IMR-90 (cell line): ENCODE measurements around the gene ARMH4. TPM values are rescaled to one million over a fixed set of nuclear protein-coding genes. Genes with fewer than 3 reads are reported as not detected.

ENCODE experiments used
- ATAC-seq: fragments of 200-7000 bp; cut with Tn5 transposase; 2 replicates; pipeline ENCODE4 v1.9.1; 2020; ENCODE audit warnings: low read depth, mild to moderate bottlenecking, moderate library complexity
- BruUV-seq: library from RNA; stranded (reverse); fragments of 400-500 nt; replicated peaks from 2 replicates; lab custom pipeline; 2021; lab: Mats Ljungman, UMichigan
- CTCF ChIA-PET: fragments of 300-600 bp; formaldehyde crosslinking; extraction: SDS; loops from one replicate; lab custom pipeline; 2021; ENCODE audit warnings: antibody characterized with exemption; lab: Yijun Ruan, JAX
- POLR2A ChIA-PET: fragments of 300-600 bp; sonication (Branson Sonifier 250); formaldehyde crosslinking; loops from one replicate; lab custom pipeline; 2022; ENCODE audit warnings: antibody characterized with exemption; ENCODE audit not compliant: unreplicated experiment; lab: Charles Lee
- DNase-seq: peaks from one replicate; pipeline ENCODE4 v3.0.0; 2013
- H2AFZ ChIP-seq: replicated peaks from 2 replicates; pipeline ENCODE3; 2013; ENCODE audit warnings: low read length, mild to moderate bottlenecking; ENCODE audit not compliant: poor library complexity
- H2AK5ac ChIP-seq: 2 replicates; pipeline ENCODE4 v1.6.1; 2013; ENCODE audit warnings: low read depth, low read length, inconsistent platforms
- H2AK9ac ChIP-seq: replicated peaks from 2 replicates; pipeline ENCODE3; 2013; ENCODE audit warnings: mild to moderate bottlenecking, low read depth, low read length, moderate library complexity; ENCODE audit not compliant: poor library complexity
- H2BK120ac ChIP-seq: 2 replicates; pipeline ENCODE4 v1.6.1; 2013; ENCODE audit warnings: low read depth, low read length, inconsistent platforms
- H2BK15ac ChIP-seq: 3 replicates; pipeline ENCODE4 v1.6.1; 2013; ENCODE audit warnings: low read depth, low read length, inconsistent platforms
- H2BK20ac ChIP-seq: 2 replicates; pipeline ENCODE4 v1.6.1; 2013; ENCODE audit warnings: low read depth, mild to moderate bottlenecking, inconsistent platforms, low read length, moderate library complexity
- H2BK5ac ChIP-seq: 2 replicates; pipeline ENCODE4 v1.6.1; 2013; ENCODE audit warnings: mild to moderate bottlenecking, low read depth, low read length, inconsistent platforms; ENCODE audit not compliant: poor library complexity, severe bottlenecking
- H3K14ac ChIP-seq: replicated peaks from 2 replicates; pipeline ENCODE4 v1.6.1; 2013; ENCODE audit warnings: low read depth, low read length, inconsistent platforms
- H3K18ac ChIP-seq: 2 replicates; pipeline ENCODE4 v1.6.1; 2013; ENCODE audit warnings: low read depth, low read length, control low read depth
- H3K23ac ChIP-seq: 2 replicates; pipeline ENCODE4 v1.6.1; 2013; ENCODE audit warnings: low read depth, low read length, inconsistent platforms
- H3K27ac ChIP-seq: 2 replicates; pipeline ENCODE4 v1.5.1; 2013; ENCODE audit warnings: mild to moderate bottlenecking, control low read depth, low read length; ENCODE audit not compliant: insufficient read depth
- H3K27me3 ChIP-seq: 2 replicates; pipeline ENCODE4 v1.6.1; 2013; ENCODE audit warnings: low read length; ENCODE audit not compliant: control insufficient read depth, insufficient read depth
- H3K36me3 ChIP-seq: 2 replicates; pipeline ENCODE4 v1.6.1; 2013; ENCODE audit warnings: low read length, mixed read lengths; ENCODE audit not compliant: control insufficient read depth, insufficient read depth
- H3K4ac ChIP-seq: 2 replicates; pipeline ENCODE4 v1.6.1; 2013; ENCODE audit warnings: low read depth, low read length, inconsistent platforms
- H3K4me1 ChIP-seq: 2 replicates; pipeline ENCODE4 v1.6.1; 2013; ENCODE audit warnings: low read length, mixed read lengths; ENCODE audit not compliant: control insufficient read depth, insufficient read depth
- H3K4me2 ChIP-seq: 2 replicates; pipeline ENCODE4 v1.6.1; 2013; ENCODE audit warnings: low read depth, mild to moderate bottlenecking, control low read depth, low read length, moderate library complexity
- H3K4me3 ChIP-seq: 2 replicates; pipeline ENCODE4 v1.5.1; 2013; ENCODE audit warnings: low read depth, mild to moderate bottlenecking, control low read depth, low read length, moderate library complexity; ENCODE audit not compliant: insufficient read depth
- H3K56ac ChIP-seq: 2 replicates; pipeline ENCODE4 v1.6.1; 2013; ENCODE audit warnings: low read length, inconsistent platforms; ENCODE audit not compliant: insufficient read depth; ENCODE audit errors: extremely low read depth
- H3K79me1 ChIP-seq, 2 experiments: 2 replicates each; pipeline ENCODE4 v1.6.1; 2013; ENCODE audit warnings: low read length in 2 of 2, inconsistent platforms in 1 of 2, low read depth in 1 of 2
- H3K9ac ChIP-seq: 2 replicates; pipeline ENCODE4 v1.6.1; 2013; ENCODE audit warnings: low read depth, low read length, control low read depth
- H3K9me1 ChIP-seq: 2 replicates; pipeline ENCODE4 v1.6.1; 2013; ENCODE audit warnings: low read length, inconsistent platforms; ENCODE audit not compliant: insufficient read depth
- H3K9me3 ChIP-seq: 2 replicates; pipeline ENCODE4 v1.6.1; 2013; ENCODE audit warnings: low read length; ENCODE audit not compliant: control insufficient read depth, insufficient read depth
- H4K20me1 ChIP-seq: 2 replicates; pipeline ENCODE4 v1.6.1; 2013; ENCODE audit warnings: low read length, inconsistent platforms; ENCODE audit not compliant: insufficient read depth
- H4K5ac ChIP-seq: 2 replicates; pipeline ENCODE4 v1.6.1; 2013; ENCODE audit warnings: mild to moderate bottlenecking, low read depth, low read length, control low read depth
- H4K8ac ChIP-seq, 2 experiments: 2 replicates each; pipeline ENCODE4 v1.6.1; 2013; ENCODE audit warnings: low read depth in 2 of 2, low read length in 2 of 2, control low read depth in 1 of 2, inconsistent platforms in 1 of 2
- H4K91ac ChIP-seq: 2 replicates; pipeline ENCODE4 v1.6.1; 2013; ENCODE audit warnings: low read depth, low read length, inconsistent platforms; ENCODE audit not compliant: insufficient read depth
- CEBPB ChIP-seq: IDR thresholded peaks from 2 replicates; pipeline ENCODE4 v1.6.1; 2012; ENCODE audit warnings: low read depth, low read length, improper control_type of control experiment
- CHD1 ChIP-seq: IDR thresholded peaks from 2 replicates; pipeline ENCODE4 v1.6.1; 2012; ENCODE audit warnings: low read depth, low read length, improper control_type of control experiment
- FOS ChIP-seq: fragments of 150-350 bp; IDR thresholded peaks from 2 replicates; pipeline ENCODE4 v1.6.1; 2016; ENCODE audit warnings: low read depth, low read length
- MAZ ChIP-seq: IDR thresholded peaks from 2 replicates; pipeline ENCODE4 v1.6.1; 2012; ENCODE audit warnings: low read depth, mild to moderate bottlenecking, low read length, improper control_type of control experiment, moderate library complexity, borderline replicate concordance
- MXI1 ChIP-seq: IDR thresholded peaks from 2 replicates; pipeline ENCODE4 v1.6.1; 2012; ENCODE audit warnings: low read depth, mild to moderate bottlenecking, low read length, moderate library complexity, borderline replicate concordance
- NFE2L2 ChIP-seq: fragments of 150-350 bp; IDR thresholded peaks from 2 replicates; pipeline ENCODE4 v1.6.1; 2016; ENCODE audit warnings: low read depth, mild to moderate bottlenecking, low read length
- POLR2A ChIP-seq: IDR thresholded peaks from 2 replicates; pipeline ENCODE4 v1.6.1; 2012; ENCODE audit warnings: mild to moderate bottlenecking, low read depth, low read length
- SMC3 ChIP-seq: fragments of 150-350 bp; IDR thresholded peaks from 2 replicates; pipeline ENCODE4 v1.6.1; 2016; ENCODE audit warnings: low read depth, mild to moderate bottlenecking, antibody characterized with exemption, low read length, moderate library complexity
- dilution Hi-C: fragments of 300-500 bp; cut with HindIII; formaldehyde crosslinking; loops from one replicate; pipeline ENCODE4 v1.14.3; 2018; ENCODE audit warnings: low sequenced_read_pairs; ENCODE audit not compliant: unreplicated experiment
- in situ Hi-C: fragments of 300-500 bp; cut with MboI; formaldehyde crosslinking; loops from 3 replicates; pipeline ENCODE4 v1.14.3; 2019; ENCODE audit warnings: low sequenced_read_pairs, inconsistent platforms, mixed read lengths
- intact Hi-C: fragments of 100-400 bp; cut with micrococcal nuclease; formaldehyde crosslinking; loops from 2 replicates; pipeline ENCODE4 v1.10.0; 2022
- polyA plus RNA-seq, 3 experiments: library from polyadenylated mRNA; depleted of rRNA; stranded (reverse); fragments of >200 nt; gene quantifications; 2 replicates each; pipeline ENCODE4 v1.2.3, GENCODE V29; 2012; ENCODE audit warnings: low replicate concordance in 1 of 3
- total RNA-seq: library from RNA; depleted of rRNA; stranded (reverse); fragments of >200 nt; gene quantifications from 2 replicates; pipeline ENCODE4 v1.2.3, GENCODE V29; 2012
- TF ChIP-seq, protein P1 (sequence below): conservative IDR thresholded peaks from 2 replicates; pipeline ENCODE4 v1.5.1; 2012; ENCODE audit warnings: mild to moderate bottlenecking, low read depth, low read length, improper control_type of control experiment
- TF ChIP-seq, protein P2 (sequence below): fragments of 150-350 bp; IDR thresholded peaks from 2 replicates; pipeline ENCODE4 v1.6.1; 2016; ENCODE audit warnings: low read depth, mild to moderate bottlenecking, low read length, moderate library complexity, borderline replicate concordance

ARMH4 gene
- total and polyA plus RNA-seq, 2 of the 4 experiments (the other 2 are of a cell fraction), result 4.6 to 5.6 TPM

GRCh38 chr14:58166005-58166983, 14.3 kb upstream of the ARMH4 start (continued):
- TF ChIP-seq, protein P1, sequence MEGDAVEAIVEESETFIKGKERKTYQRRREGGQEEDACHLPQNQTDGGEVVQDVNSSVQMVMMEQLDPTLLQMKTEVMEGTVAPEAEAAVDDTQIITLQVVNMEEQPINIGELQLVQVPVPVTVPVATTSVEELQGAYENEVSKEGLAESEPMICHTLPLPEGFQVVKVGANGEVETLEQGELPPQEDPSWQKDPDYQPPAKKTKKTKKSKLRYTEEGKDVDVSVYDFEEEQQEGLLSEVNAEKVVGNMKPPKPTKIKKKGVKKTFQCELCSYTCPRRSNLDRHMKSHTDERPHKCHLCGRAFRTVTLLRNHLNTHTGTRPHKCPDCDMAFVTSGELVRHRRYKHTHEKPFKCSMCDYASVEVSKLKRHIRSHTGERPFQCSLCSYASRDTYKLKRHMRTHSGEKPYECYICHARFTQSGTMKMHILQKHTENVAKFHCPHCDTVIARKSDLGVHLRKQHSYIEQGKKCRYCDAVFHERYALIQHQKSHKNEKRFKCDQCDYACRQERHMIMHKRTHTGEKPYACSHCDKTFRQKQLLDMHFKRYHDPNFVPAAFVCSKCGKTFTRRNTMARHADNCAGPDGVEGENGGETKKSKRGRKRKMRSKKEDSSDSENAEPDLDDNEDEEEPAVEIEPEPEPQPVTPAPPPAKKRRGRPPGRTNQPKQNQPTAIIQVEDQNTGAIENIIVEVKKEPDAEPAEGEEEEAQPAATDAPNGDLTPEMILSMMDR, result peak; percentile 82
- no peak for TF ChIP-seq CEBPB

DNA sequence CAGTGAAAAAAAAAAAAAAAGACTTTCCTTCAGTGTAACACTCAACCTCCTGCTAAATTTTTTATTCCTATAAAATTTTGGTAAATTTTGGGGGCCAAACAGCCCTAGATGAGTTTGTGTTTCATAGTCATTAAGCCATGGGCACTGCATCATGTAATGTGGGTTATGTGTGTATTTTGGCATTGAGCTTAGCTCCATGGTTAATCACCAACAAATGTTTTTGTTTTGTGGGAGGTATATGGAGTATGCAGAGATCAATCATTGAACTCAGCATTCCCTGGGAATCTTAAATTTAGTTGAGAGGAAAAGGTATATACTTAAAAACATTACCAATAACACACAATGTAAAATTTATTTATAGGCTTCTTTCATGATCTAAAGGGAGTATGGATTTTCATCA, 8.5 kb upstream of the ARMH4 start:
- H4K5ac ChIP-seq, result no peak overlapping the region
- no peak overlapping the region for H2AFZ ChIP-seq
- ChIA-PET POLR2A (no interaction called here), CTCF (interaction anchor here (0.5 to 0.6 kb wide), 3 partner anchors 60 to 1575 kb away, joined by 3 to 5 read pairs (median 3); no protein-coding TSS in a partner anchor)
- H4K91ac ChIP-seq, result no peak overlapping the region
- H3K56ac ChIP-seq, result no peak overlapping the region
- no peaks in the 10 kb centered on the region for H3K79me1 ChIP-seq
- intact Hi-C loops (no loop called here), in situ Hi-C loops (no loop called here), dilution Hi-C loops (no loop called here)
- H2BK5ac ChIP-seq, result no peak overlapping the region
- no peak overlapping the region for H2BK15ac ChIP-seq
- no peak overlapping the region for H3K23ac ChIP-seq
- no TSS peak for BruUV-seq
- no peak overlapping the region for H2BK20ac ChIP-seq
- H2AK5ac ChIP-seq, result no peak overlapping the region
- ATAC-seq, result no peak
- H3K18ac ChIP-seq, result no peak overlapping the region
- no peak overlapping the region for H3K4ac ChIP-seq
- H3K9me3 ChIP-seq, result no peaks in the 10 kb centered on the region
- peaks cover 14% of the 10 kb centered on the region for H3K27me3 ChIP-seq
- H2BK120ac ChIP-seq, result no peak overlapping the region
- no peaks in the 10 kb centered on the region for H4K20me1 ChIP-seq
- H3K9ac ChIP-seq, result no peak overlapping the region
- H3K14ac ChIP-seq, result no peak overlapping the region
- no peak overlapping the region for H4K8ac ChIP-seq
- H2AK9ac ChIP-seq, result no peak overlapping the region
- H3K4me3 ChIP-seq, result no peak overlapping the region
- H3K36me3 ChIP-seq, result no peaks in the 10 kb centered on the region
- H3K4me1 ChIP-seq, result no peaks in the 10 kb centered on the region
- H3K27ac ChIP-seq, result no peak overlapping the region
- H3K9me1 ChIP-seq, result no peaks in the 10 kb centered on the region
- DNase-seq, result no peak
- no peak overlapping the region for H3K4me2 ChIP-seq
- TF ChIP-seq, protein P1, result no peak
- no peak for TF ChIP-seq NFE2L2
- TF ChIP-seq CEBPB, result no peak
- TF ChIP-seq MAZ, result no peak
- TF ChIP-seq, protein P2, sequence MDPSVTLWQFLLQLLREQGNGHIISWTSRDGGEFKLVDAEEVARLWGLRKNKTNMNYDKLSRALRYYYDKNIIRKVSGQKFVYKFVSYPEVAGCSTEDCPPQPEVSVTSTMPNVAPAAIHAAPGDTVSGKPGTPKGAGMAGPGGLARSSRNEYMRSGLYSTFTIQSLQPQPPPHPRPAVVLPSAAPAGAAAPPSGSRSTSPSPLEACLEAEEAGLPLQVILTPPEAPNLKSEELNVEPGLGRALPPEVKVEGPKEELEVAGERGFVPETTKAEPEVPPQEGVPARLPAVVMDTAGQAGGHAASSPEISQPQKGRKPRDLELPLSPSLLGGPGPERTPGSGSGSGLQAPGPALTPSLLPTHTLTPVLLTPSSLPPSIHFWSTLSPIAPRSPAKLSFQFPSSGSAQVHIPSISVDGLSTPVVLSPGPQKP, result no peak
- TF ChIP-seq FOS, result no peak
- TF ChIP-seq POLR2A, result no peak
- TF ChIP-seq MXI1, result no peak
- no peak for TF ChIP-seq CHD1
- no peak for TF ChIP-seq SMC3
